Mesendoderm (in vitro differentiated cells): ENCODE results near the gene TMEM125.

Experiments used
- DNase-seq: peaks from one replicate; pipeline ENCODE4 v3.0.0; 2013
- H2AK5ac ChIP-seq: 2 replicates; pipeline ENCODE4 v1.6.1; 2013; ENCODE audit warnings: low read length, inconsistent platforms
- H2BK120ac ChIP-seq: 2 replicates; pipeline ENCODE4 v1.6.1; 2013; ENCODE audit warnings: low read depth, mild to moderate bottlenecking, low read length, moderate library complexity, mixed read lengths
- H2BK15ac ChIP-seq: replicated peaks from 2 replicates; pipeline ENCODE4 v1.6.1; 2013; ENCODE audit warnings: low read depth, mild to moderate bottlenecking, moderate library complexity
- H2BK5ac ChIP-seq: 2 replicates; pipeline ENCODE4 v1.6.1; 2013; ENCODE audit warnings: low read length, inconsistent platforms
- H3K18ac ChIP-seq: 2 replicates; pipeline ENCODE4 v1.6.1; 2013; ENCODE audit warnings: mild to moderate bottlenecking, low read length, mixed read lengths
- H3K23ac ChIP-seq: one replicate; pipeline ENCODE4 v1.6.1; 2013; ENCODE audit warnings: low read length
- H3K27ac ChIP-seq: 2 replicates; pipeline ENCODE4 v1.5.1; 2013; ENCODE audit warnings: low read depth, mild to moderate bottlenecking, inconsistent platforms, low read length, moderate library complexity
- H3K27me3 ChIP-seq: 2 replicates; pipeline ENCODE4 v1.6.1; 2013; ENCODE audit warnings: low read length, control low read depth, mild to moderate bottlenecking, inconsistent platforms; ENCODE audit not compliant: insufficient read depth, poor library complexity
- H3K36me3 ChIP-seq: 2 replicates; pipeline ENCODE4 v1.6.1; 2013; ENCODE audit warnings: low read length, inconsistent platforms; ENCODE audit not compliant: control insufficient read depth, insufficient read depth
- H3K4ac ChIP-seq: one replicate; pipeline ENCODE4 v1.6.1; 2013; ENCODE audit warnings: low read depth, mild to moderate bottlenecking, low read length, moderate library complexity
- H3K4me1 ChIP-seq: 2 replicates; pipeline ENCODE4 v1.6.1; 2013; ENCODE audit warnings: low read depth, low read length, inconsistent platforms; ENCODE audit not compliant: control insufficient read depth
- H3K4me2 ChIP-seq: 2 replicates; pipeline ENCODE4 v1.6.1; 2013; ENCODE audit warnings: low read length
- H3K4me3 ChIP-seq: 2 replicates; pipeline ENCODE4 v1.5.1; 2013; ENCODE audit warnings: mild to moderate bottlenecking, low read length
- H3K56ac ChIP-seq: one replicate; pipeline ENCODE4 v1.6.1; 2013; ENCODE audit warnings: low read length
- H3K79me1 ChIP-seq: 2 replicates; pipeline ENCODE4 v1.6.1; 2013; ENCODE audit warnings: low read length, inconsistent platforms
- H3K79me2 ChIP-seq: 2 replicates; pipeline ENCODE4 v1.6.1; 2013; ENCODE audit warnings: mild to moderate bottlenecking, low read length; ENCODE audit not compliant: control insufficient read depth, insufficient read depth
- H3K9ac ChIP-seq: 2 replicates; pipeline ENCODE4 v1.6.1; 2013; ENCODE audit warnings: low read length, inconsistent platforms
- H4K5ac ChIP-seq: one replicate; pipeline ENCODE4 v1.6.1; 2013; ENCODE audit warnings: low read length
- H4K8ac ChIP-seq: one replicate; pipeline ENCODE4 v1.6.1; 2013; ENCODE audit warnings: low read depth, mild to moderate bottlenecking, control low read depth, low read length, moderate library complexity
- WGBS: extraction: QIAGEN DNeasy Blood & Tissue Kit; methylation state at CpG from one replicate; pipeline ENCODE4 v1.1.7; 2013; ENCODE audit warnings: low lambda C conversion rate, missing lambda C conversion rate; ENCODE audit not compliant: insufficient coverage; ENCODE audit errors: extremely low coverage; 5-methylcytosine and 5-hydroxymethylcytosine counted together

TMEM125 gene

GRCh38 chr1:43313771-43314170, 44.0 kb downstream of the TMEM125 start:
- WGBS, result no CpG with 5 or more reads among the region's 10 CpGs

DNA sequence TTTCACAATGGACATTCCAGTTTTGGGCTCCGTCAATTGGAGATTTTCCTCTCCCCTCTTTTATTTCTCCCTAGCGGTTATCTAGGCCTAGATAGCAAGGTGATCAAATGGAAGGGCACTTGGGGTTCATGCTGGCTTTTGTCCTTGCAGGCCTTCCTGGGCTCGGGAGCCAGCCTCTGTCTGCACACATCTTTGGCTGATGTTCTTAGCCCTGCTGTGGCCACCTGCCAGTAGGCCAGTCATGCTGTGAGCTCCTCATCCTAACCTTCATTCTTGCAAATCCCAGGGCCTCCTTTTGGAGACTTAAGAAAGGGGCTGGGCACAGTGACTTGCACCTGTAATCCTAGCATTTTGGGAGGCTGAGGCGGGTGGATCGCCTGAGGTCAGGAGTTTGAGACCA, 44.5 kb downstream of the TMEM125 start:
- Histone ChIP-seq H3K27me3 (no peaks in the 10 kb centered on the region), H3K79me1 (no peaks in the 10 kb centered on the region), H2AK5ac (no peak overlapping the region), H4K5ac (no peak overlapping the region), H2BK5ac (no peak overlapping the region), H4K8ac (no peak overlapping the region), H3K79me2 (no peaks in the 10 kb centered on the region), H3K23ac (no peak overlapping the region), H3K56ac (no peak overlapping the region), H2BK120ac (no peak overlapping the region), H3K18ac (no peak overlapping the region), H3K4me2 (no peak overlapping the region), H3K4me3 (no peak overlapping the region), H3K36me3 (no peaks in the 10 kb centered on the region), H3K27ac (no peak overlapping the region), H3K9ac (no peak overlapping the region), H2BK15ac (no peak overlapping the region), H3K4ac (no peak overlapping the region), H3K4me1 (no peaks in the 10 kb centered on the region)
- no CpG with 5 or more reads among the region's 5 CpGs for WGBS
- no peak for DNase-seq

More at GRCh38 chr1:43313771-43314170, 44.0 kb downstream of the TMEM125 start:
- Histone ChIP-seq H3K79me1 (no peaks in the 10 kb centered on the region), H3K4ac (no peak overlapping the region), H4K8ac (no peak overlapping the region), H3K27ac (no peak overlapping the region), H3K9ac (no peak overlapping the region), H3K27me3 (no peaks in the 10 kb centered on the region), H3K36me3 (no peaks in the 10 kb centered on the region), H2BK15ac (no peak overlapping the region), H3K23ac (no peak overlapping the region), H3K18ac (no peak overlapping the region), H3K4me1 (no peaks in the 10 kb centered on the region), H3K79me2 (no peaks in the 10 kb centered on the region), H3K56ac (no peak overlapping the region), H4K5ac (no peak overlapping the region), H3K4me2 (no peak overlapping the region), H2BK120ac (no peak overlapping the region), H2BK5ac (no peak overlapping the region), H3K4me3 (no peak overlapping the region), H2AK5ac (no peak overlapping the region)
- DNase-seq, result no peak

GRCh38 chr1:43315481-43315880, 45.7 kb downstream of the TMEM125 start:
- Histone ChIP-seq H3K9ac (no peak overlapping the region), H3K36me3 (no peaks in the 10 kb centered on the region), H3K23ac (no peak overlapping the region), H4K5ac (no peak overlapping the region), H2BK120ac (no peak overlapping the region), H3K4me1 (no peaks in the 10 kb centered on the region), H3K4me3 (no peak overlapping the region), H2AK5ac (no peak overlapping the region), H3K79me1 (no peaks in the 10 kb centered on the region), H2BK15ac (no peak overlapping the region), H4K8ac (no peak overlapping the region), H3K79me2 (no peaks in the 10 kb centered on the region), H3K18ac (no peak overlapping the region), H2BK5ac (no peak overlapping the region), H3K4ac (no peak overlapping the region), H3K56ac (no peak overlapping the region), H3K27ac (no peak overlapping the region), H3K27me3 (no peaks in the 10 kb centered on the region), H3K4me2 (no peak overlapping the region)
- no CpG with 5 or more reads among the region's 3 CpGs for WGBS
- DNase-seq, result no peak

DNA sequence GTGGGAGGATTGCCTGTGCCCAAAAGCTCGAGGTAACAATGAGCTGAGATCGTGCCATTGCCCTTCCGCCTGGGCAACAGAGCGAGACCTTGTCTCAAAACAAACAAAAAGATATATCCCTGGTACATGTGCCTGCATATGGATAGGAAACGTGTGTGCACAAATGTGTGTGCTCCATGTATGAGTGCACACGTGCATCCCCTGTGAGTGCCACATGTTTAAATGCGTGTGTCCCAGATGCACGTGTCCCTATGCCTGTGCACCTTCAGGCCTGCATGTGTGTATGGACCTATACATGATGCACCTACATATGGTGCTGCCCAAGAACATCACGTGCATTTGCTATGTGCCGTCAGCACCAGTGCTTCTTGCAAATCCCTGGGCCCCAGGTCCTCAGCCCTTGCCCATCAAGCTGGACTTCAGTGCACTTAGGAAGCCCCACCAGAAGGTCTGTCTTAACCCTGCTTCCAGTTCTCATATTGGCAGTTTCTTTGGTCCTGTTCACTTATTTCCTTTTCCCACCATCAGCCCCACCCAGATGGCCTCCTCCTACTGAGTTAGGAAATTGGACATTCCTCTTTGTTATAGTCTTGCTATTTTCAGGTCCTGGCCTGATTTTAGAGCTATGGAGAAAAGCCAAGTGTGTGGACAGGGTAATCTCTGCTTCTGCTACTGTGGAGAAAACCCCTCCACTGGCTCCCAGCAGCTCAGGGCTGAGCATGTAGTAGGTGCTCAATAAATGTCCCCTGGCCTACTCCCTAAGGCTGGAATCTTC, 46.4 kb downstream of the TMEM125 start:
- Histone ChIP-seq H3K4me2 (no peak overlapping the region), H3K27me3 (no peaks in the 10 kb centered on the region), H3K56ac (no peak overlapping the region), H4K5ac (no peak overlapping the region), H3K18ac (no peak overlapping the region), H3K36me3 (no peaks in the 10 kb centered on the region), H3K4me1 (no peaks in the 10 kb centered on the region), H3K4me3 (no peak overlapping the region), H2BK15ac (no peak overlapping the region), H4K8ac (no peak overlapping the region), H3K79me2 (no peaks in the 10 kb centered on the region), H2BK120ac (no peak overlapping the region), H2AK5ac (no peak overlapping the region), H3K79me1 (no peaks in the 10 kb centered on the region), H3K9ac (no peak overlapping the region), H3K23ac (no peak overlapping the region), H2BK5ac (no peak overlapping the region), H3K4ac (no peak overlapping the region), H3K27ac (no peak overlapping the region)
- no CpG with 5 or more reads among the region's 10 CpGs for WGBS
- DNase-seq, result no peak

DNA sequence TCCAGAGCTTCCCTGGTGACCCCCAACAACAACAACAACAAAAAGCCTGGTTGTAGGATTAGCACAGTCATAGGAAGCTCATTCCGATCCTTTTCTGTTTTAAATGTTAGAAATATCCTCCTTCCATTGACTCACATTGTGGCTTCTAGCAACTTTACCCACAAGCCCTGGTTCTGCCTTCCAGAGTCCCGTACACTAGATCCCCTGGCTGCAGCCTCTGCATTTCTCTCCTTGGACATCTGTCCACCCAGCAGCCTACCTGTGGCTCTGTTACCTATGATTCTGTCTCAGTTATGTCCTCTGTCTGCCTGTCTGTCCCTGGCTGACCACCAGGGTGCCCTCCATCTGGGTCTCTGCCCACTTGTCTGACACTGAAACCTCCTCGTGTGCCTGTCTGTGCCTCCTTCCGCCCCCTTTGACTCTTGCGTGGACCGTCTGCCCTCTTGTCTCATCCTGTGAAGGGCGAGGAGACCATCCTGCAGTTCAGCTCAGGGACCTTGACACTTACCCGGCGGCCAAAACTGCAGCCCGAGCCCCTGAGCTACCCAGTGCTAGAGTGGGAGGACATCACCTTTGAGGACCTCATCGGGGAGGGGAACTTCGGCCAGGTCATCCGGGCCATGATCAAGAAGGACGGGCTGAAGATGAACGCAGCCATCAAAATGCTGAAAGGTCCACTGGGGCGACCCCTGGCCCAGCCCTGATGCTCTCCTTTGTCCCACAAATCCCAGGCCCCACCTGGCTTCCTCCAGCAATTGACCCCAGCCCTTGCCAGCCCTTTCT, 47.1 kb downstream of the TMEM125 start:
- H2BK5ac ChIP-seq, result no peak overlapping the region
- no peak overlapping the region for H2BK15ac ChIP-seq
- H3K79me1 ChIP-seq, result no peaks in the 10 kb centered on the region
- H3K56ac ChIP-seq, result no peak overlapping the region
- H3K18ac ChIP-seq, result no peak overlapping the region
- H3K27ac ChIP-seq, result no peak overlapping the region
- no peaks in the 10 kb centered on the region for H3K79me2 ChIP-seq
- H3K4me1 ChIP-seq, result no peaks in the 10 kb centered on the region
- H3K27me3 ChIP-seq, result no peaks in the 10 kb centered on the region
- H4K8ac ChIP-seq, result no peak overlapping the region
- no peak for DNase-seq
- no peak overlapping the region for H3K4me2 ChIP-seq
- no peak overlapping the region for H3K4me3 ChIP-seq
- no peak overlapping the region for H2BK120ac ChIP-seq
- no peak overlapping the region for H2AK5ac ChIP-seq
- H3K9ac ChIP-seq, result no peak overlapping the region
- no peaks in the 10 kb centered on the region for H3K36me3 ChIP-seq
- no peak overlapping the region for H3K23ac ChIP-seq
- H4K5ac ChIP-seq, result no peak overlapping the region
- no CpG with 5 or more reads among the region's 16 CpGs for WGBS
- no peak overlapping the region for H3K4ac ChIP-seq
